DOHH2 (cell line): ENCODE results near the gene RASGRF1.

Experiments used
- H3F3A ChIP-seq: fragments of 200-600 bp; sonication (generic), shearing (Covaris generic); 2 replicates; pipeline ENCODE4 v1.6.0; 2016; ENCODE audit warnings: antibody characterized with exemption, mild to moderate bottlenecking; ENCODE audit not compliant: control insufficient read depth, insufficient read depth
- H3K27ac ChIP-seq: fragments of 200-600 bp; sonication (generic); 2 replicates; pipeline ENCODE4 v1.5.1; 2014; ENCODE audit warnings: low read depth, mild to moderate bottlenecking, low read length, moderate library complexity
- H3K27me3 ChIP-seq: fragments of 200-600 bp; sonication (generic); 2 replicates; pipeline ENCODE4 v1.6.1; 2014; ENCODE audit warnings: mild to moderate bottlenecking, low read length, mixed read lengths; ENCODE audit not compliant: control insufficient read depth
- H3K36me3 ChIP-seq: fragments of 200-600 bp; sonication (generic); 2 replicates; pipeline ENCODE4 v1.6.1; 2014; ENCODE audit warnings: mild to moderate bottlenecking, low read length, moderate library complexity, mixed read lengths; ENCODE audit not compliant: control insufficient read depth
- H3K4me1 ChIP-seq: fragments of 200-600 bp; sonication (generic); 2 replicates; pipeline ENCODE4 v1.6.1; 2014; ENCODE audit warnings: mild to moderate bottlenecking, low read length, mixed read lengths; ENCODE audit not compliant: control insufficient read depth
- H3K4me2 ChIP-seq: fragments of 200-600 bp; sonication (generic); 2 replicates; pipeline ENCODE4 v1.6.0; 2014; ENCODE audit warnings: mild to moderate bottlenecking, low read length, moderate library complexity
- H3K4me3 ChIP-seq: fragments of 200-600 bp; sonication (generic); 2 replicates; pipeline ENCODE4 v1.5.1; 2014; ENCODE audit warnings: mild to moderate bottlenecking, low read length, mixed read lengths
- H3K79me2 ChIP-seq: fragments of 200-600 bp; sonication (generic); 2 replicates; pipeline ENCODE4 v1.6.1; 2014; ENCODE audit warnings: mild to moderate bottlenecking, low read length, mixed read lengths; ENCODE audit not compliant: control insufficient read depth
- H3K9me2 ChIP-seq: fragments of 200-600 bp; sonication (generic); replicated peaks from 2 replicates; pipeline ENCODE4 v1.6.1; 2014; ENCODE audit warnings: mild to moderate bottlenecking, low read length, mixed read lengths; ENCODE audit not compliant: control insufficient read depth
- H3K9me3 ChIP-seq: fragments of 200-600 bp; sonication (generic); 2 replicates; pipeline ENCODE4 v1.6.1; 2014; ENCODE audit warnings: antibody characterized with exemption, low read length, mixed read lengths; ENCODE audit not compliant: control insufficient read depth, insufficient read depth
- H4K20me1 ChIP-seq: fragments of 200-600 bp; sonication (generic); 2 replicates; pipeline ENCODE4 v1.6.0; 2014; ENCODE audit warnings: low read depth, mild to moderate bottlenecking, antibody characterized with exemption, low read length, moderate library complexity; ENCODE audit not compliant: control insufficient read depth, insufficient read depth
- CTCF ChIP-seq: fragments of 200-600 bp; sonication (generic); IDR thresholded peaks from one replicate; pipeline ENCODE4 v1.5.1; 2014; ENCODE audit warnings: antibody characterized with exemption, mild to moderate bottlenecking, low read depth, low read length; ENCODE audit not compliant: poor library complexity, severe bottlenecking
- EZH2phosphoT487 ChIP-seq: fragments of 200-600 bp; sonication (generic); IDR thresholded peaks from 2 replicates; pipeline ENCODE4 v1.6.1; 2017; ENCODE audit warnings: borderline replicate concordance, mild to moderate bottlenecking, antibody characterized with exemption, low read length, moderate library complexity, mixed read lengths

The RASGRF1 gene

GRCh38 chr15:78984041-78984440 lies 106.5 kb downstream of the RASGRF1 start:
- Histone ChIP-seq H3K9me2 (no peaks in the 10 kb centered on the region), H3K27me3 (peaks cover 19% of the 10 kb centered on the region), H3K4me3 (no peak overlapping the region), H3K79me2 (no peaks in the 10 kb centered on the region), H3K4me1 (peaks cover 11% of the 10 kb centered on the region), H3F3A (no peaks in the 10 kb centered on the region), H3K9me3 (no peaks in the 10 kb centered on the region), H4K20me1 (no peaks in the 10 kb centered on the region), H3K27ac (no peak overlapping the region), H3K36me3 (no peaks in the 10 kb centered on the region), H3K4me2 (no peak overlapping the region)
- TF ChIP-seq EZH2phosphoT487, result no peak

- Histone ChIP-seq H3K27me3 (peaks cover 13% of the 10 kb centered on the region), H4K20me1 (no peaks in the 10 kb centered on the region), H3K79me2 (no peaks in the 10 kb centered on the region), H3K9me3 (no peaks in the 10 kb centered on the region), H3K4me2 (no peak overlapping the region), H3F3A (no peaks in the 10 kb centered on the region), H3K4me3 (no peak overlapping the region), H3K9me2 (no peaks in the 10 kb centered on the region), H3K27ac (no peak overlapping the region), H3K36me3 (no peaks in the 10 kb centered on the region), H3K4me1 (peaks cover 18% of the 10 kb centered on the region)
- TF ChIP-seq CTCF (no peak), EZH2phosphoT487 (no peak)
Observed at GRCh38 chr15:78983146-78983918, 107.2 kb downstream of the RASGRF1 start.

GRCh38 chr15:78982736-78983135 lies 107.8 kb downstream of the RASGRF1 start:
- Histone ChIP-seq H3F3A (no peaks in the 10 kb centered on the region), H3K9me2 (no peaks in the 10 kb centered on the region), H3K27ac (no peak overlapping the region), H4K20me1 (no peaks in the 10 kb centered on the region), H3K79me2 (no peaks in the 10 kb centered on the region), H3K4me2 (no peak overlapping the region), H3K4me3 (no peak overlapping the region), H3K27me3 (peaks cover 7% of the 10 kb centered on the region), H3K9me3 (no peaks in the 10 kb centered on the region), H3K36me3 (no peaks in the 10 kb centered on the region), H3K4me1 (peaks cover 23% of the 10 kb centered on the region)
- no peak for TF ChIP-seq CTCF
- no peak for TF ChIP-seq EZH2phosphoT487

GRCh38 chr15:78981532-78982313 lies 108.9 kb downstream of the RASGRF1 start:
- H3K9me2 ChIP-seq, result no peaks in the 10 kb centered on the region
- H3K4me2 ChIP-seq, result no peak overlapping the region
- TF ChIP-seq EZH2phosphoT487 (no peak), CTCF (no peak)
- no peaks in the 10 kb centered on the region for H3K36me3 ChIP-seq
- no peaks in the 10 kb centered on the region for H4K20me1 ChIP-seq
- no peaks in the 10 kb centered on the region for H3F3A ChIP-seq
- H3K27me3 ChIP-seq, result 0 out of 2 replicates have a peak, but pooled peaks cover 2% of the 10 kb centered on the region
- H3K9me3 ChIP-seq, result no peaks in the 10 kb centered on the region
- no peak overlapping the region for H3K4me3 ChIP-seq
- H3K79me2 ChIP-seq, result no peaks in the 10 kb centered on the region
- no peak overlapping the region for H3K27ac ChIP-seq
- H3K4me1 ChIP-seq, result peaks cover 32% of the 10 kb centered on the region
